ENCODE measurements around the gene HFE. TPM values are rescaled to one million over a fixed set of nuclear protein-coding genes. Genes with fewer than 3 reads are reported as not detected.

HFE gene
- total RNA-seq, 3 donors from 2014 or later (not counting 1 experiment from before 2014, with no cell fraction given): 1.5 to 2.3 (median 1.8) TPM

- Histone ChIP-seq H3K27ac (ENCODE audit: low read length) (no peak overlapping the region), H3K27me3 (ENCODE audit: control insufficient read depth, insufficient read depth, low read length) (no peaks in the 10 kb centered on the region), H3K4me3 (ENCODE audit: low read length) (no peak overlapping the region), H3K4me1 (ENCODE audit: control insufficient read depth, insufficient read depth, low read length) (peaks cover 11% of the 10 kb centered on the region), H3K36me3 (ENCODE audit: control insufficient read depth, insufficient read depth, low read length) (no peaks in the 10 kb centered on the region), H3K9me3 (ENCODE audit: control insufficient read depth, insufficient read depth, low read length) (peaks cover 4% of the 10 kb centered on the region)
- Mint-ChIP-seq H3K4me1 (peaks cover 8 to 21% of the 10 kb centered on the region in 2 donors), H3K27ac (peak overlapping the region in 1 of 2 donors; percentile 4), H3K36me3 (peaks cover 8% of the 10 kb centered on the region), H3K27me3 (ENCODE audit: low read depth in 2 of 2) (peaks cover 0 to 6% of the 10 kb centered on the region in 2 donors), H3K4me3 (peak overlapping the region; percentile 60), H3K9me3 (no peaks in the 10 kb centered on the region)
- peak; percentile 44 to 61 (median 51) for ATAC-seq
- 51% methylated on average over 3 of the region's 3 CpGs for WGBS (ENCODE audit: insufficient coverage)
- DNase-seq: peak in 1 of 2 donors; percentile 80
- intact Hi-C loops (cut with micrococcal nuclease): no loop called here
- TF ChIP-seq, protein P1, sequence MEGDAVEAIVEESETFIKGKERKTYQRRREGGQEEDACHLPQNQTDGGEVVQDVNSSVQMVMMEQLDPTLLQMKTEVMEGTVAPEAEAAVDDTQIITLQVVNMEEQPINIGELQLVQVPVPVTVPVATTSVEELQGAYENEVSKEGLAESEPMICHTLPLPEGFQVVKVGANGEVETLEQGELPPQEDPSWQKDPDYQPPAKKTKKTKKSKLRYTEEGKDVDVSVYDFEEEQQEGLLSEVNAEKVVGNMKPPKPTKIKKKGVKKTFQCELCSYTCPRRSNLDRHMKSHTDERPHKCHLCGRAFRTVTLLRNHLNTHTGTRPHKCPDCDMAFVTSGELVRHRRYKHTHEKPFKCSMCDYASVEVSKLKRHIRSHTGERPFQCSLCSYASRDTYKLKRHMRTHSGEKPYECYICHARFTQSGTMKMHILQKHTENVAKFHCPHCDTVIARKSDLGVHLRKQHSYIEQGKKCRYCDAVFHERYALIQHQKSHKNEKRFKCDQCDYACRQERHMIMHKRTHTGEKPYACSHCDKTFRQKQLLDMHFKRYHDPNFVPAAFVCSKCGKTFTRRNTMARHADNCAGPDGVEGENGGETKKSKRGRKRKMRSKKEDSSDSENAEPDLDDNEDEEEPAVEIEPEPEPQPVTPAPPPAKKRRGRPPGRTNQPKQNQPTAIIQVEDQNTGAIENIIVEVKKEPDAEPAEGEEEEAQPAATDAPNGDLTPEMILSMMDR (IDR thresholded peaks at IDR 0.05): no peak
Measured at GRCh38 chr6:26086211-26086610, 1.0 kb upstream of the HFE start.

GRCh38 chr6:26088344-26088743, 1.1 kb downstream of the HFE start:
- H3K4me1 Mint-ChIP-seq: peaks cover 8 to 21% of the 10 kb centered on the region in 2 donors
- no peaks in the 10 kb centered on the region for H3K27me3 ChIP-seq (ENCODE audit: control insufficient read depth, insufficient read depth, low read length)
- no peak overlapping the region for H3K27ac Mint-ChIP-seq
- peaks cover 11% of the 10 kb centered on the region for H3K4me1 ChIP-seq (ENCODE audit: control insufficient read depth, insufficient read depth, low read length)
- H3K9me3 ChIP-seq (ENCODE audit: control insufficient read depth, insufficient read depth, low read length): no peaks in the 10 kb centered on the region
- WGBS (ENCODE audit: insufficient coverage): 96% methylated on average over 4 of the region's 5 CpGs
- H3K27ac ChIP-seq (ENCODE audit: low read length): no peak overlapping the region
- no peaks in the 10 kb centered on the region for H3K9me3 Mint-ChIP-seq
- ATAC-seq (no peak), DNase-seq (no peak)
- H3K36me3 ChIP-seq (ENCODE audit: control insufficient read depth, insufficient read depth, low read length): no peaks in the 10 kb centered on the region
- peaks cover 4% of the 10 kb centered on the region in 2 donors for H3K27me3 Mint-ChIP-seq (ENCODE audit: low read depth in 2 of 2)
- intact Hi-C loops (cut with micrococcal nuclease): no loop called here
- TF ChIP-seq, protein P1 (IDR thresholded peaks at IDR 0.05): no peak
- H3K4me3 Mint-ChIP-seq: peak overlapping the region; percentile 86
- no peaks in the 10 kb centered on the region for H3K36me3 Mint-ChIP-seq
- H3K4me3 ChIP-seq (ENCODE audit: low read length): no peak overlapping the region

- Histone ChIP-seq H3K27me3 (ENCODE audit: control insufficient read depth, insufficient read depth, low read length) (no peaks in the 10 kb centered on the region), H3K27ac (ENCODE audit: low read length) (no peak overlapping the region), H3K9me3 (ENCODE audit: control insufficient read depth, insufficient read depth, low read length) (no peaks in the 10 kb centered on the region), H3K36me3 (ENCODE audit: control insufficient read depth, insufficient read depth, low read length) (no peaks in the 10 kb centered on the region), H3K4me1 (ENCODE audit: control insufficient read depth, insufficient read depth, low read length) (peaks cover 11% of the 10 kb centered on the region), H3K4me3 (ENCODE audit: low read length) (no peak overlapping the region)
- no peak overlapping the region for H3K27ac Mint-ChIP-seq
- TF ChIP-seq, protein P1 (IDR thresholded peaks at IDR 0.05): no peak
- peaks cover 8 to 21% of the 10 kb centered on the region in 2 donors for H3K4me1 Mint-ChIP-seq
- no peak for DNase-seq
- no peak for ATAC-seq
- H3K4me3 Mint-ChIP-seq: no peak overlapping the region
- no peaks in the 10 kb centered on the region for H3K9me3 Mint-ChIP-seq
- WGBS (ENCODE audit: insufficient coverage): 84% methylated on average over 2 of the region's 2 CpGs
- H3K36me3 Mint-ChIP-seq: no peaks in the 10 kb centered on the region
- intact Hi-C loops (cut with micrococcal nuclease): no loop called here
- H3K27me3 Mint-ChIP-seq (ENCODE audit: low read depth in 2 of 2): peaks cover 0 to 4% of the 10 kb centered on the region in 2 donors
Measured at GRCh38 chr6:26089272-26089671, 2.0 kb downstream of the HFE start.

GRCh38 chr6:26092443-26092842, 5.2 kb downstream of the HFE start:
- H3K4me3 Mint-ChIP-seq: no peak overlapping the region
- no peaks in the 10 kb centered on the region for H3K27me3 ChIP-seq (ENCODE audit: control insufficient read depth, insufficient read depth, low read length)
- no peaks in the 10 kb centered on the region for H3K9me3 ChIP-seq (ENCODE audit: control insufficient read depth, insufficient read depth, low read length)
- ATAC-seq: no peak
- peaks cover 12 to 14% of the 10 kb centered on the region in 2 donors for H3K4me1 Mint-ChIP-seq
- H3K4me1 ChIP-seq (ENCODE audit: control insufficient read depth, insufficient read depth, low read length): peaks cover 11% of the 10 kb centered on the region
- no peak for DNase-seq
- TF ChIP-seq, protein P1 (IDR thresholded peaks at IDR 0.05): no peak
- peaks cover 0 to 4% of the 10 kb centered on the region in 2 donors for H3K27me3 Mint-ChIP-seq (ENCODE audit: low read depth in 2 of 2)
- no peaks in the 10 kb centered on the region for H3K9me3 Mint-ChIP-seq
- H3K27ac ChIP-seq (ENCODE audit: low read length): no peak overlapping the region
- H3K4me3 ChIP-seq (ENCODE audit: low read length): no peak overlapping the region
- 83% methylated on average over 4 of the region's 4 CpGs for WGBS (ENCODE audit: insufficient coverage)
- H3K36me3 ChIP-seq (ENCODE audit: control insufficient read depth, insufficient read depth, low read length): no peaks in the 10 kb centered on the region
- no peak overlapping the region for H3K27ac Mint-ChIP-seq
- intact Hi-C loops (cut with micrococcal nuclease): no loop called here
- H3K36me3 Mint-ChIP-seq: no peaks in the 10 kb centered on the region

All from natural killer cell (primary cell).